Endothelial cell of umbilical vein (primary cell): ENCODE results near the gene SERPINB10. TPM values are rescaled to one million over a fixed set of nuclear protein-coding genes. Genes with fewer than 3 reads are reported as not detected.

Experiments used
- BruUV-seq: library from RNA; stranded (reverse); fragments of 400-500 nt; replicated peaks from 2 replicates; lab custom pipeline; 2021; lab: Mats Ljungman, UMichigan
- CTCF ChIA-PET: fragments of 300-600, 350-600 bp; sonication (Branson Sonifier 250); formaldehyde crosslinking; loops from one replicate; lab custom pipeline; 2021; ENCODE audit warnings: antibody characterized with exemption, inconsistent platforms; lab: Charles Lee
- POLR2A ChIA-PET: fragments of 300-600, 350-600 bp; sonication (Branson Sonifier 250); formaldehyde crosslinking; loops from one replicate; lab custom pipeline; 2021; ENCODE audit warnings: antibody characterized with exemption, inconsistent platforms; lab: Charles Lee
- DNase-seq: peaks from one replicate; pipeline ENCODE4 v3.0.0-alpha.2; 2011; ENCODE audit warnings: low read depth, low spot score
- FAIRE-seq: peaks from 2 replicates; lab custom pipeline; 2011; peaks lifted over from hg19 to GRCh38; lab: Jason Lieb, UNC
- H2AFZ ChIP-seq: 2 replicates; pipeline ENCODE4 v1.6.0; 2012; ENCODE audit warnings: low read depth, low read length, control low read depth, inconsistent platforms
- H3K27ac ChIP-seq: 2 replicates; pipeline ENCODE4 v1.5.1; 2011; ENCODE audit warnings: low read depth, mild to moderate bottlenecking, control low read depth, low read length, moderate library complexity; ENCODE audit not compliant: insufficient read depth
- H3K27me3 ChIP-seq, 2 experiments: 2 replicates each; pipeline versions ENCODE4 v1.6.0 to v1.6.1; 2011; ENCODE audit warnings: low read length in 2 of 2, mixed read lengths in 1 of 2; ENCODE audit not compliant: control insufficient read depth in 2 of 2, insufficient read depth in 2 of 2
- H3K36me3 ChIP-seq, 2 experiments: 2 replicates in 1 of 2; 3 replicates in 1 of 2; pipeline ENCODE4 v1.5.1; 2011; ENCODE audit warnings: low read length in 2 of 2, mild to moderate bottlenecking in 1 of 2, moderate library complexity in 1 of 2; ENCODE audit not compliant: control insufficient read depth in 2 of 2, insufficient read depth in 2 of 2; ENCODE audit errors: extremely low read depth in 1 of 2
- H3K4me1 ChIP-seq: 3 replicates; pipeline ENCODE4 v1.5.1; 2011; ENCODE audit warnings: mild to moderate bottlenecking, low read length; ENCODE audit not compliant: control insufficient read depth, insufficient read depth; ENCODE audit errors: extremely low read depth
- H3K4me2 ChIP-seq: 2 replicates; pipeline ENCODE4 v1.6.1; 2011; ENCODE audit warnings: low read length, control low read depth, mixed read lengths; ENCODE audit not compliant: insufficient read depth
- H3K4me3 ChIP-seq, 3 experiments: fragments of 200-600 bp in 1 of 3; sonication (generic), shearing (Covaris generic) in 1 of 3; replicated peaks in 1 of 3; 2 replicates each; pipeline ENCODE4 v1.5.1; 2011 to 2016; ENCODE audit warnings: control low read depth in 3 of 3, low read length in 3 of 3, mild to moderate bottlenecking in 2 of 3, inconsistent platforms in 1 of 3, low read depth in 1 of 3, moderate library complexity in 1 of 3; ENCODE audit not compliant: insufficient read depth in 1 of 3
- H3K79me2 ChIP-seq: 2 replicates; pipeline ENCODE4 v1.6.0; 2012; ENCODE audit warnings: low read length, inconsistent platforms; ENCODE audit not compliant: control insufficient read depth, insufficient read depth
- H3K9ac ChIP-seq: replicated peaks from 2 replicates; pipeline ENCODE3; 2011; ENCODE audit warnings: low read length, control low read depth; ENCODE audit not compliant: insufficient read depth; ENCODE audit errors: extremely low read depth
- H3K9me1 ChIP-seq: replicated peaks from 3 replicates; pipeline ENCODE4 v1.6.0; 2011; ENCODE audit warnings: mild to moderate bottlenecking, low read length; ENCODE audit not compliant: control insufficient read depth, insufficient read depth; ENCODE audit errors: extremely low read depth
- H3K9me3 ChIP-seq: replicated peaks from 2 replicates; pipeline ENCODE4 v1.5.1; 2012; ENCODE audit warnings: low read length, inconsistent platforms; ENCODE audit not compliant: control insufficient read depth, insufficient read depth
- H4K20me1 ChIP-seq: replicated peaks from 2 replicates; pipeline ENCODE3; 2011; ENCODE audit warnings: mild to moderate bottlenecking, low read length; ENCODE audit not compliant: control insufficient read depth, insufficient read depth; ENCODE audit errors: extremely low read depth
- EZH2 ChIP-seq: IDR thresholded peaks from 2 replicates; pipeline ENCODE4 v1.6.1; 2012; ENCODE audit warnings: borderline replicate concordance, low read depth, mild to moderate bottlenecking, moderate library complexity, low read length, inconsistent platforms; ENCODE audit not compliant: severe bottlenecking
- FOS ChIP-seq: IDR thresholded peaks from 2 replicates; pipeline ENCODE4 v1.6.1; 2011; ENCODE audit warnings: mild to moderate bottlenecking, low read length, moderate library complexity, borderline replicate concordance; ENCODE audit not compliant: insufficient read depth
- GATA2 ChIP-seq: IDR thresholded peaks from 2 replicates; pipeline ENCODE4 v1.7.0; 2011; ENCODE audit warnings: low read depth, mild to moderate bottlenecking, moderate library complexity, mixed read lengths, low read length; ENCODE audit not compliant: insufficient read length, insufficient read depth
- JUN ChIP-seq: IDR thresholded peaks from 2 replicates; pipeline ENCODE4 v1.6.1; 2011; ENCODE audit warnings: borderline replicate concordance, low read depth; ENCODE audit not compliant: insufficient read length, insufficient read depth
- MYC ChIP-seq: IDR thresholded peaks from one replicate; pipeline ENCODE4 v1.6.1; 2011; ENCODE audit warnings: mild to moderate bottlenecking, low read depth, low read length
- POLR2A ChIP-seq: IDR thresholded peaks from 2 replicates; pipeline ENCODE4 v1.6.1; 2012; ENCODE audit warnings: low read depth, mild to moderate bottlenecking, control low read depth, low read length
- POLR2AphosphoS5 ChIP-seq: IDR thresholded peaks from 2 replicates; pipeline ENCODE4 v1.6.1; 2012; ENCODE audit warnings: low read depth, mild to moderate bottlenecking, control low read depth, low read length, moderate library complexity; ENCODE audit not compliant: insufficient read depth
- dilution Hi-C: fragments of 300-500 bp; cut with MboI; formaldehyde crosslinking; loops from one replicate; pipeline ENCODE4 v1.15.0; 2019; ENCODE audit warnings: low sequenced_read_pairs; ENCODE audit not compliant: extremely low pct_ligation_motif_present
- intact Hi-C: fragments of 100-400 bp; cut with micrococcal nuclease; formaldehyde crosslinking; loops from one replicate; pipeline ENCODE4 v1.10.0; 2022
- polyA plus RNA-seq, 4 experiments: library from polyadenylated mRNA; depleted of rRNA in 3 of 4; stranded (reverse) in 3 of 4; unstranded in 1 of 4; fragments of >200 nt; gene quantifications; 2 replicates each; pipeline versions ENCODE4 v1.2.1 to v1.2.3, GENCODE V29; 2011 to 2012; ENCODE audit warnings: missing spikeins in 1 of 4
- total RNA-seq: library from RNA; stranded (reverse); gene quantifications from 2 replicates; pipeline ENCODE4 v1.2.3, GENCODE V29; 2021
- TF ChIP-seq, protein P1 (sequence below), 2 donors: IDR thresholded peaks; 1 replicate in 1 of 2; 2 replicates in 1 of 2; pipeline ENCODE4 v1.5.1; 2011; ENCODE audit warnings: low read length in 2 of 2, mild to moderate bottlenecking in 2 of 2, moderate library complexity in 2 of 2, control low read depth in 1 of 2, inconsistent platforms in 1 of 2, low read depth in 1 of 2; ENCODE audit not compliant: insufficient read depth in 1 of 2; ENCODE audit errors: extremely low read depth in 1 of 2
- TF ChIP-seq, protein P2 (sequence below): IDR thresholded peaks from 2 replicates; pipeline ENCODE4 v1.6.1; 2011; ENCODE audit not compliant: insufficient read depth, insufficient read length

The SERPINB10 gene
- total and polyA plus RNA-seq, 2 donors (not counting 3 experiments of a cell fraction or from before 2014, with no cell fraction given): not detected

DNA sequence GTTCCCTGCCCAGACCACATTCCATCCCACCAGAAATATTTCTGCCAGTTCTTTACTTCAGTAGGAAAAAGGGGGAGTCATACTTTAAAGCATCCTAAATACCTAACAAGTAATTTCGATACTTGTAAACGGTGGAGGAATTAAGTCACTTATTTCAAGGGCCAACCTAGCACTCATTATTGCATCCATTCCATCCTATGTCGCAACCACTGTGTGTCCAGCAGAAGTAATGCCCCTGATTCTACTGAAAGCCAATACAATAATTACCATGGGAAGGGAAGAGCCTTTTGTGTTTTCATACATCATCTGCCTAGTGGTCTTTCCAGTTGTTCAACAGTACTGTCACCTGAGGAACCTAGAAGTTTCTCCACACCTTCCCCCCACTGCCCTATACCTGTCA, 74.6 kb downstream of the SERPINB10 start:
- TF ChIP-seq, protein P1, sequence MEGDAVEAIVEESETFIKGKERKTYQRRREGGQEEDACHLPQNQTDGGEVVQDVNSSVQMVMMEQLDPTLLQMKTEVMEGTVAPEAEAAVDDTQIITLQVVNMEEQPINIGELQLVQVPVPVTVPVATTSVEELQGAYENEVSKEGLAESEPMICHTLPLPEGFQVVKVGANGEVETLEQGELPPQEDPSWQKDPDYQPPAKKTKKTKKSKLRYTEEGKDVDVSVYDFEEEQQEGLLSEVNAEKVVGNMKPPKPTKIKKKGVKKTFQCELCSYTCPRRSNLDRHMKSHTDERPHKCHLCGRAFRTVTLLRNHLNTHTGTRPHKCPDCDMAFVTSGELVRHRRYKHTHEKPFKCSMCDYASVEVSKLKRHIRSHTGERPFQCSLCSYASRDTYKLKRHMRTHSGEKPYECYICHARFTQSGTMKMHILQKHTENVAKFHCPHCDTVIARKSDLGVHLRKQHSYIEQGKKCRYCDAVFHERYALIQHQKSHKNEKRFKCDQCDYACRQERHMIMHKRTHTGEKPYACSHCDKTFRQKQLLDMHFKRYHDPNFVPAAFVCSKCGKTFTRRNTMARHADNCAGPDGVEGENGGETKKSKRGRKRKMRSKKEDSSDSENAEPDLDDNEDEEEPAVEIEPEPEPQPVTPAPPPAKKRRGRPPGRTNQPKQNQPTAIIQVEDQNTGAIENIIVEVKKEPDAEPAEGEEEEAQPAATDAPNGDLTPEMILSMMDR (IDR thresholded peaks at IDR 0.05; ENCODE audit: extremely low read depth in 1 of 2, insufficient read depth in 1 of 2, low read depth in 1 of 2, low read length in 2 of 2): no peak
- TF ChIP-seq JUN (no peak), EZH2 (no peak), FOS (no peak), POLR2AphosphoS5 (no peak), POLR2A (no peak), MYC (no peak), GATA2 (no peak)
- TF ChIP-seq, protein P2, sequence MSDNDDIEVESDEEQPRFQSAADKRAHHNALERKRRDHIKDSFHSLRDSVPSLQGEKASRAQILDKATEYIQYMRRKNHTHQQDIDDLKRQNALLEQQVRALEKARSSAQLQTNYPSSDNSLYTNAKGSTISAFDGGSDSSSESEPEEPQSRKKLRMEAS: no peak
- ChIA-PET CTCF (interaction anchor here (0.8 kb wide), 1 partner anchor 12 kb away, joined by 3 read pairs; no protein-coding TSS in a partner anchor), POLR2A (no interaction called here)
- intact Hi-C loops (no loop called here), dilution Hi-C loops (no loop called here)
- Histone ChIP-seq H3K36me3 (peaks cover 12 to 13% of the 10 kb centered on the region in 2 experiments), H3K9me3 (no peaks in the 10 kb centered on the region), H3K27me3 (no peaks in the 10 kb centered on the region), H3K79me2 (peaks cover 14% of the 10 kb centered on the region), H3K4me3 (no peak overlapping the region), H3K9ac (no peak overlapping the region), H2AFZ (no peak overlapping the region), H3K27ac (no peak overlapping the region), H4K20me1 (no peaks in the 10 kb centered on the region), H3K4me1 (peaks cover 2% of the 10 kb centered on the region), H3K9me1 (no peaks in the 10 kb centered on the region), H3K4me2 (no peak overlapping the region)
- DNase-seq: no peak
- FAIRE-seq: no peak
- BruUV-seq: no TSS peak

Other genes starting within 250 kb of the SERPINB10 start
- gene SERPINB3, start 246.1 kb upstream of the SERPINB10 start, total RNA-seq: not detected in 2 replicates
- gene SERPINB3, start 246.1 kb upstream of the SERPINB10 start, polyA plus RNA-seq: not detected in 2 replicates
- not detected in 2 replicates for gene SERPINB11, start 205.0 kb upstream of the SERPINB10 start, total RNA-seq
- not detected in 2 replicates for gene SERPINB11, start 205.0 kb upstream of the SERPINB10 start, polyA plus RNA-seq
- not detected in 2 replicates for gene SERPINB7, start 132.5 kb upstream of the SERPINB10 start, total RNA-seq
- not detected in 2 replicates for gene SERPINB7, start 132.5 kb upstream of the SERPINB10 start, polyA plus RNA-seq
- 0.24 and 0.39 TPM in 2 replicates for gene SERPINB2, start 20.3 kb upstream of the SERPINB10 start, total RNA-seq
- 2.0 and 2.5 TPM in 2 replicates for gene SERPINB2, start 20.3 kb upstream of the SERPINB10 start, polyA plus RNA-seq
- gene HMSD, start 41.3 kb downstream of the SERPINB10 start, total RNA-seq: not detected in 2 replicates
- 0.06 and 0.08 TPM in 2 replicates for gene HMSD, start 41.3 kb downstream of the SERPINB10 start, polyA plus RNA-seq
- gene SERPINB8, start 62.1 kb downstream of the SERPINB10 start, total RNA-seq: 24.1 and 25.7 TPM in 2 replicates
- 11.9 and 15.3 TPM in 2 replicates for gene SERPINB8, start 62.1 kb downstream of the SERPINB10 start, polyA plus RNA-seq
- gene LINC00305, start 241.1 kb downstream of the SERPINB10 start, total RNA-seq: not detected in 2 replicates
- not detected in 2 replicates for gene LINC00305, start 241.1 kb downstream of the SERPINB10 start, polyA plus RNA-seq